Astrocyte (in vitro differentiated cells and primary cell): Measurements from ENCODE around the gene PACSIN1.

ENCODE experiments used
- CTCF ChIP-seq: IDR thresholded peaks from 2 replicates; pipeline ENCODE4 v1.5.1; 2011; ENCODE audit warnings: low read depth, mild to moderate bottlenecking, inconsistent platforms, low read length, moderate library complexity; ENCODE audit not compliant: insufficient read depth
- EZH2 ChIP-seq: IDR thresholded peaks from 2 replicates; pipeline ENCODE4 v1.6.1; 2012; ENCODE audit warnings: mild to moderate bottlenecking, low read length, inconsistent platforms; ENCODE audit not compliant: insufficient read depth

GRCh38 chr6:34474754-34475153 is 8.9 kb downstream of the PACSIN1 start:
- TF ChIP-seq CTCF (no peak), EZH2 (no peak)
